HG02870 (cell line): Measurements from ENCODE around the gene SPACA1.
"Not testable (repeated sequence)": the region's sequence is repeated elsewhere in the genome, so short reads cannot be mapped to it uniquely, and the experiment has no call there.

Experiments used
- ATAC-seq: cut with Tn5 transposase; IDR thresholded peaks from one replicate; pipeline ENCODE4 v1.9.1; 2021; ENCODE audit warnings: mild to moderate bottlenecking, moderate library complexity; ENCODE audit not compliant: unreplicated experiment

SPACA1 gene, protein sequence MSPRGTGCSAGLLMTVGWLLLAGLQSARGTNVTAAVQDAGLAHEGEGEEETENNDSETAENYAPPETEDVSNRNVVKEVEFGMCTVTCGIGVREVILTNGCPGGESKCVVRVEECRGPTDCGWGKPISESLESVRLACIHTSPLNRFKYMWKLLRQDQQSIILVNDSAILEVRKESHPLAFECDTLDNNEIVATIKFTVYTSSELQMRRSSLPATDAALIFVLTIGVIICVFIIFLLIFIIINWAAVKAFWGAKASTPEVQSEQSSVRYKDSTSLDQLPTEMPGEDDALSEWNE

DNA sequence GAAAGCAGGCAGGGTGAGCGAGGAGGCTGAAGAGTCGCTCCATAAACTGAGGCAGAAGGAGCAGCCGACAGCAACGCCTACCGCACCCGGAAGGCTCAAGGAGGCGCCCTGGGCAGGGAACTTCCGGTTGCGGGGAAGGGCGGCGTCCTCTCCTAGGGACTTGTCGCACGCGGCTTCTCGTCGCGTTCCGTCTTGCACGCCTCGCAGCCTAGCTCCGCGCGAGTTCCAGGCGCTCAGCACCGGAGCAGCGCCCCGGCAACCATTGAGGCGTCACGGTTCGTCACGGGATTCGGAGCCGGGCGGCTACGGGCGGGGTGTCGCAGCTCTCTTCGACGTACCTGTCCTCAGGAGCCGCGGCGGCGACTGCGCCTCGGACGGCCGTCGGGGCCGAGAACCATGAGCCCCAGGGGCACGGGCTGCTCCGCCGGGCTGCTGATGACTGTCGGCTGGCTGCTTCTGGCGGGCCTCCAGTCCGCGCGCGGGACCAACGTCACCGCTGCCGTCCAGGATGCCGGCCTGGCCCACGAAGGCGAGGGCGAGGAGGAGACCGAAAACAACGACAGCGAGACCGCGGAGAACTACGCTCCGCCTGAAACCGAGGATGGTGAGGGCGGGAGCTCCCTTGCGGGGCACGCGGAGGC, at the start of gene SPACA1:
Gene SPACA1 (plus strand): TSS at position 332 of the 641 bp plus-strand sequence. CDS start 65 bp downstream, at position 397.
- ATAC-seq, result no peak

GRCh38 chr6:88000713-88001112, 46.9 kb upstream of the SPACA1 start:
- ATAC-seq, result no peak

DNA sequence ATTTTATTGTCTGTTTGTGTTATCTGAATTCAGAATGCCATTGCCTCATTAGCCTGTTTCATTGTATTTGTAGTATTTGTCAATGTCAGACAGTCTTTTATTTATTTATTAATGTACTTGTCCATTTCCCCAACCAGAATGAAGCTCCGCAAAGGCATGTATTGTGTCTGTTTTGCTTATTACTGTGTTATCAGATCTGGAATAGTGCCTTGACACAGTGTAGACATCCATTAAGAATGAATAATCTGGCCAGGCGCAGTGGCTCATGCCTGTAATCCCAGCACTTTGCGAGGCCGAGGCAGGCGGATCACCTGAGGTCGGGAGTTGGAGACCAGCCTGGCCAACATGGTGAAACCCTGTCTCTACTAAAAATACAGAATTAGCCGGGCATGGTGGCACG, 46.4 kb upstream of the SPACA1 start:
- not testable (repeated sequence) for ATAC-seq

DNA sequence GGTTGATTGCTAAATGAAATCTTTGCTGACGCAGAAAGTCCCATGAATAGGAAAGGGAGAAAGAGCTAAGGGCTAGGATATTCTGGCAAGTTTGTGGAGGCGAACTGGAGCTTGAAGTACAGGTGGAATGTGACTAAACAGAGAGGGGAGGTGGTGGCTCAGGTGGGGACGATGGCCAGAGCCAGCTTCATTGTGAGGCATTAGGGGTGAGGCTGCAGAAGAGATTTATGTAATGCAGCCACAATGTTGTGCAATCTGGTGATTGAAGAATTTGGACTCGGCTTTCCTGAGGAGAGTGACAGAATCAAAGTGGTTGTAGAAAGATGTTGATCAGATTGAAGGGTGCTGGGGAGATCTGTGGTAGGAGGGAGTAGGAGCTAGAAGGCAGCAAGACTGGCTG, 42.9 kb upstream of the SPACA1 start:
- no peak for ATAC-seq

- no peak for ATAC-seq
These were observed 41.1 kb upstream of the SPACA1 start for GRCh38 chr6:88006557-88006956.

DNA sequence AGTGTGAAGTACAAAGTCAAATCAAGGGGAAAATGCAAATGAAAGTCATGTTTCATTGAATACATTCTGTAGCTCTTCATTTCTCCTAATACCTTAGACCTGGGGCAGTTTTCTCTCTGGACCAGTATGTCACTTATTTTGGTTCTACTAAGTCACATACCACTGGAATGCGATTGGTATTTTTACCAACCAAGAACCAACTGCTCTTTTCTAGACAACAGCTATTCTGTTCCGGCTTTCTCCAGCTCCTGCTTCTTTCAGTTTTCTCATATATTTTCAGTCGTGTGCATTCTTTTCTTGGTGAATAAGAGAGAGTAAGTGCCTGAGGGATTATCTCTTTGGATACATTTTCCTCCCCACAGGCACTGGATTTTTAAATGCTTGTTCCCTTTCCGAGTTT, 39.2 kb upstream of the SPACA1 start:
- ATAC-seq, result no peak

DNA sequence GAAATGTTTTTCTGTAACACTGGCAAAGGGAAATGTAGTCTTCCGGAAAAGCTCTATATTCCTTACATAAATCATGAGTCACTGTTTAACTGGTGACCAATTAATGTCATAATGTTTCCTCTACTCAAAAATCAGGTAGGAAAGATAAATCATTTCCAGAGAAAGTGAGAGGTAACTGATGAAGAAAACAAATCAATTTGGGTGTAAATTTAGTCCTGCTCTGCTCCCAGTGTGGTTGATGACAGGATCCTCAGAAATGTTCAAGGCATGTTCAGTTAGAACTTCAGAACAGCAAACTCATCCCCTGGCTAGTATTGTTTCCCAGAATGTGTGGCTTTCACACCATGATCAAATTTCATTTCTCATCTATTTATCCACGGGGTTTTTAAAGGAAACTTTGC, 38.8 kb upstream of the SPACA1 start:
- ATAC-seq, result no peak

DNA sequence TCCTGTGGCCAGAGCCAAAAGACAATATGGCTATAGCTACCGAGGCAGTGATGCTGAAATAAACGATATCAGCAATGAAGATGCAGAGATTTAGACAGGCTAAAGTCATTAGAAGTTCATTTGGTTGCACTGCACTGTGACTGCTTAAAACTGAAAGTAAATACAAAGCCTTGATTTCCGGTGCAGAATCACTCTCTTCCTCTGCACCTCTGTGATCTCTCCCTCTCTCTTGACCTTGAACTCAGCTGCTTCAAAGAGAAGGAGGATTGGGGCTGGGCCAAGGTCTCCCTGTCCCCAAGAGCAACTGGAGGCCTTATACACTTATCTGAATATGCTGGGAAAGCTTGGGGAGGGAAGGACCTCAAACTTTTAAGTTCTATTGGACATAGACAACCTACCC, 34.6 kb upstream of the SPACA1 start:
- no peak for ATAC-seq

- no peak for ATAC-seq
These were observed 34.1 kb upstream of the SPACA1 start for GRCh38 chr6:88013554-88013953.

- ATAC-seq, result no peak
These were observed 27.2 kb upstream of the SPACA1 start for GRCh38 chr6:88020439-88020838.

- no peak for ATAC-seq
These were observed 22.9 kb upstream of the SPACA1 start for GRCh38 chr6:88024696-88025095.

- no peak for ATAC-seq
These were observed 16.1 kb upstream of the SPACA1 start for GRCh38 chr6:88031550-88031949.

- ATAC-seq, result no peak
These were observed 3.1 kb upstream of the SPACA1 start for GRCh38 chr6:88044530-88044929.

DNA sequence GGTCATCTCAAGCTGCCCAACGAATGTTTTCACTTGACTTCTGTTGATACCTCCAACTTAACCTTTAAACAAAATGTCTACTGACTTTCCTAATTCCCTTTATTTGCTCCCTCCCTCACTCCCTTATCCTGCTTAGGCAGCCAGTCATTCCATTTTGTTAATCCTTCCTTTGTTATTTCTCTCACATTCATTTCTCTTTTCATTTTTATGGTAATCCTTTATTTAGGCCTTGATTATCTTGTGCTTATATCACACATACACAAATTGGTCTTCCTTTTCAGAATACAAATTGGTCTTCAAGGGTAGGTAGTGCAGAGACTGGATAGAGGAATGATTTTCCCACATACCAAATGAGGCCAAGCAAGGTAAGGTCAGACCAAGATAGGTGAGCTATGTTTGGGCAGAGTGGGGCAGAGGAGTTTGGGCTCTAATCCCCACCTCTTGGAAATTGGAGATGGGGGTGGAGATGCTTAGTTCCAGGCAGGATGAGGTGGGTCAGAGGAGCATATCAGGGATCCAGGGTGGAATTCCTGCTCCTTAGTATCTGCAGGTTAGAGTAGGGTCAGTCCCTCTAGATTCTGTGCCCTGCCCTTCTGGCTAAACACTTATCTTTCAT, 2.0 kb upstream of the SPACA1 start:
- ATAC-seq, result no peak

GRCh38 chr6:88048578-88048977, 937 bp downstream of the SPACA1 start:
- ATAC-seq, result no peak

- ATAC-seq, result no peak
These were observed 2.6 kb downstream of the SPACA1 start for GRCh38 chr6:88050140-88050818.

DNA sequence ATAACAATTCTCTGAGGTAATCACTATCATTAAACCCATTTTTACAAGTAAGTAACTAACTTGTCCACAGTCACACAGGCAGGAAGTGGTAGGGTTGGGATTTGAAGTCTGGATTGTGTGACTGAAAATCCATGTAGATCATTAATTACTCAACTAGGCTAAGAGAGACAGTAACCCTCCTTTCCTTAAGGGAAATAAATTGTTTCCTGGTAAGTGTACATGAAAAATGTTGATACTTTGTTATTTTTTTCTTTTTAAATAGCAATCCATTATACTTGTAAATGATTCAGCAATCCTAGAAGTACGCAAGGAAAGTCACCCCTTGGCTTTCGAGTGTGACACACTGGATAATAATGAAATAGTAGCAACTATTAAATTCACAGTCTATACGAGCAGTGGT, 11.6 kb downstream of the SPACA1 start:
- ATAC-seq, result no peak

- ATAC-seq, result no peak
These were observed 14.7 kb downstream of the SPACA1 start for GRCh38 chr6:88062376-88062775.

GRCh38 chr6:88072462-88072861, 24.8 kb downstream of the SPACA1 start:
- no peak for ATAC-seq

DNA sequence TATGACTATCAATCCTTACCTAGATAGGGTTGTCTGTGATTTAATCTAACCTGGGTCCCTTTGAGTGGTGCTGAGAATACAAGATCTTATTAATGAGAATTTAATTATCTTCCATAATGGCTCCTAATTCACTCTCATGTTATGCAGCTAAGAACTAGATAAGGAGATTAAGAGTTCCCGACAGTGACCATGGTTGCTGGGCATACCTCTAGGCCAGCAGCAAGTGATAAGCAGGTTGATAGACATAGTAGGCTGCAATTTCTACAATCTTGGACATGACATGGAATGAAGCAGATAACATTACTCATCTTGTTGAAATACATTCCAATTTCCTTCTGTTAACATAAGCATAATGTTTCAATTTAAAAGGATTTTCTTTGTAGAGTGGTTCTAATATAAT, 27.1 kb downstream of the SPACA1 start:
- no peak for ATAC-seq

- ATAC-seq, result no peak
These were observed 29.7 kb downstream of the SPACA1 start for GRCh38 chr6:88077305-88077704.

DNA sequence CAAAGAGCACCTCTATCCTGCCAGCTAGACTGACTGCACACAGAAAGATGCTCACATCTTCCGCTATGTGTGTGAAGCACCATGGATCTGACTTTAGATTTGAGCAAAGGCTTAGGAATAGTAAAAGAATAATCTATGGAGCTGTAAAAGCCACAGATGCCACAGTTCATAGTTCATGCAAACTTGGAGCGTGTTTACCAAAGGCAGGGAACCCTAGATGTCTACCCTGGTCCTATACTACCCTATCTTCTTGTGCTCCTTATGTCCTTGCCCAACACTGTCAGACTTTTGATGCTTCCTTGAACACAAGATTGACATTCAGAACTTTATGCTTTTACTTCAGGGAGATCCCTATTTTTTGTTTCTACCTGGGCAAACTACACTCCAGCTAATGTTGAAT, 39.2 kb downstream of the SPACA1 start:
- no peak for ATAC-seq
